NCI-H2029 treated with DMSO at 0.1 percent for 48 hours (cell line): ENCODE results near the gene MAP7D1.

Experiments
- DNase-seq: peaks from one replicate; lab custom pipeline; 2025; lab: John Stamatoyannopoulos, UW

The MAP7D1 gene

DNA sequence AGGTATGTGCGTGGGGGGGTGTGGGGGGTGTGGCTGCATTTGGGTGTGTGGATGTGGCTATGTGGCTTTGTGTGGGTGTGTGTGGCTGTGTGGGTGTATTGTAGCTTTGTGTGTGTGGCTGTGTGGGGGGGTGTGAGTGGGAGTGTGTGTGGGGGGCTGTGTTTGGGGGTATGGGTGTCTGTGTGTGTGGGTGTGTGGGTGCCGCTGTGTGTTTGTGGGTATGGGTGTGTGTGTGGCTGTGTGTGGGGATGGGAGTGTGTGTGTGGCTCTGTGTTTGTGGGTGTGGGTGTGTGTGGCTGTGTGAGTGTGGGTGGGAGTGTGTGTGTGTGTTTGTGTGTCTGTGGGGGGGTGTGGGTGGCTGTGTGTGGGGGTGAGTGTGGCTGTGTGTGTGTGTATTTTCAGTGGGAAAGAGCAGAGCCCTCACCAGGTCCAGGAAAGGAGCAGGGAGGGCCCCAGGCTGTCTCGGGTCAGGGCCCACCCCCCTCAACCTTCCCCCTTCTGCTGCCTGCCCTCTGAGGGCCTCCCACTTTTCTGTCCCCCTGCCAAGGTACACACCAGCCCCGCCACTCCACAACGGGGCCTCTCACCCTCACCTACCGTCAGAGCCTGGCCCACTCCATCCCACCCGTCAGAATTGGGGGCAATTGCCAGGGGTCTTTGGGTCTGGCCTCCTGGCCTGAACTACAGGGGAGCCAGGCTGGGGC is 29.0 kb upstream of the MAP7D1 start:
- no peak for DNase-seq

DNA sequence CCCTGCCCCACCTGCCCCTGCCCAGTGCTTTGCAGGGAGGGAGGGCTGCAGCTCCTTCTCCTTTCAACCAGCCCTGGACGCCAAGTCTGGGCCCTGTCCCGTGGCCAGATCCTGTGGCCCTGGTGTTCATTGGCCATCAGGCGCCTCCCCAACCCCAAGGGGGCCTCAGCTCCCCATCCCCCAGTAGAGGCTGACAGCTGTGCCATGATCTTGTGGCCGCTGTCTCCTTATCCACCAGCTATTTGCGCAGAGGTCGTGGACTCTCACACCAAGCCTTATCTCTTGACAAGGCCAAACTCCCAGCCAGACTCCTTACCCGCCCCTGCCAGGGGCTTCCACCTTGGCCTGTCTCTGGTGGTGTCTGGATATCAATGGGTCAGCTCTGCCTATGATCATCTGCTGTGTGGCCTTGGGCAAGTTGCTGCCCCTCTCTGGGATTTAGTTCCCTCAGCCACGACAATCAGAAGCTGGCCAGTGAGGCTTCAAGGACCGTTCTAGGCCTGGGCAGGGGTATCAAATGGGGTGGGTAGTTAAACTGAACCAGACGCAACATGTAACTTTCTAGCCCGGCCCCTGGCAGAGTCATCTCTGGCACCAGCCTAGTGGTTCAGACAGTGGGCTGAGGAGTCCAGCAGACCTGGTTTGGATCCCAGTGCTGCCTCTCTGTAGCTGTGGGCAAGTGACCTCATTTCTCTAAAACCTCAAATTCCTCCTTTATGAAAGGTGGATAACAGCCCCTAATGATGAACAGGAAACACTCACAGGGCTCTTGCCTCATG is 27.6 kb upstream of the MAP7D1 start:
- no peak for DNase-seq

DNA sequence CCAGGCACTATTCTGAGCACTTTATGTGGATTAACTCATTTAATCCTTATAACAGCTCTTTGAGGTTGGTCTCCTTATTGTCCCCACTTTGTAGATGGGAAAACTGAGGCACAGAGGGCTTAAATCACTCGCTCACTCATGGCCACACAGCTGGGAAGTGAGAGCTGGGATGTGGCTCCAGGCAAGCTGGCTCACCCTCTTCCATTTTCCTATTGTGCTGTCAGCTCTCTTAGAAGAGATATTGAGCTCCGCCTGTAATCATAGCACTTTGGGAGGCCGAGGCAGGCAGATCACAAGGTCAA is 27.1 kb upstream of the MAP7D1 start:
- DNase-seq: no peak

DNA sequence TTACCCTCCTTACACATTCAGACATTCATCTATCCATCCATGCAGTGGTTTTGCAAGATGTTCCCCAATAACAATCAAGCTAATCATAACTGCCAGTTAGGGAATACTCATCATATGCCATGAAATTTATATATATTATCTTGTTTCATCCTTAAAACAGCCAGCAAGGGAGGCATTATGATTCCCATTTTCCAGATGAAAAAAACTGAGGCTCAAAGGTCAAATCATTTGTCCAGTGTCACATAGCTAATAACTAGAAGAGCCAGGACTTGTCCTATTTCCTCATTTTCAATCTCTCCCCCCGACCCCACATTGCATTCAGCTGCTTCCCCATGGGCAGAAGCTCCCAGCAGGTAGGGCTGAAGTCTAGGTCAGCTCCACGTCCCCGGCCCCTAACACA is 23.9 kb upstream of the MAP7D1 start:
- no peak for DNase-seq

DNA sequence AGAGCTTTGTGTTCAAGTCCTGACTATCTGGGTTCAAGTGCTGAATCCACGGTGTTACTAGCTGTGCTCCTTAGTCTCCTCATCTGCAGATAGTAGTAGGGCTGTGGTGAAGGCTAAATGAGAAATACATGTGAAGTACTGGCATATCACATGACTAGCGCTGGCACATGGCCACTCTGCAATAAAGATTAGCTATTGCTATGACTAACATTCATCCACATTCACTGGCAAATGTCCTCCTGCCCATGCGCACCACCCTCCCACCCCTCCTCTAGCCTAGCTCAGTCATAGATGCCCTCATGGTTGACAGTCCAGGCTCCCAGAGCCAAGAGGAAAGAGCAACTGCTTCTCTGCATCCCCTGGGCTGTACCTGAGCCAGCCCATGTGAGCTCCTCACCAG is 22.5 kb upstream of the MAP7D1 start:
- peak; percentile 51 for DNase-seq

DNA sequence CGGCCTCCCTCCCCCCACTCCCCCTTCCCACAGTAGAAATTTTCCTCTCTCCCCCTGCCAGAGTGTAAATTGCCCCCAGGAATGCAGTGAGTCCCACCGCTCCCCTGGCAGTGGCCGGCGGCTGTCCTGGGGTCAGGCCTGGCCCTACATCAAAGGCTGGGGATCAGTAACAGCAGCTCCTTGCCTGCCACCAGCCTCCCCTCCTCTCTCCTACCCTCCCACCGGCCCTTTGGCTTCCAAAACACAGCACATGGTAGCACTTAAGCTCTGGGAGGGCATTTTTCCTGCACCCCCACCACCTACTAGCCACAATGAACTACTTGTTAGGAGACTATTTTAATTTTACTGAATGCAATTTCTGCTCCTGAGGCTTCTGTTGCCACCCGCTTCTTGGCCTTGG is 21.9 kb upstream of the MAP7D1 start:
- no peak for DNase-seq

DNA sequence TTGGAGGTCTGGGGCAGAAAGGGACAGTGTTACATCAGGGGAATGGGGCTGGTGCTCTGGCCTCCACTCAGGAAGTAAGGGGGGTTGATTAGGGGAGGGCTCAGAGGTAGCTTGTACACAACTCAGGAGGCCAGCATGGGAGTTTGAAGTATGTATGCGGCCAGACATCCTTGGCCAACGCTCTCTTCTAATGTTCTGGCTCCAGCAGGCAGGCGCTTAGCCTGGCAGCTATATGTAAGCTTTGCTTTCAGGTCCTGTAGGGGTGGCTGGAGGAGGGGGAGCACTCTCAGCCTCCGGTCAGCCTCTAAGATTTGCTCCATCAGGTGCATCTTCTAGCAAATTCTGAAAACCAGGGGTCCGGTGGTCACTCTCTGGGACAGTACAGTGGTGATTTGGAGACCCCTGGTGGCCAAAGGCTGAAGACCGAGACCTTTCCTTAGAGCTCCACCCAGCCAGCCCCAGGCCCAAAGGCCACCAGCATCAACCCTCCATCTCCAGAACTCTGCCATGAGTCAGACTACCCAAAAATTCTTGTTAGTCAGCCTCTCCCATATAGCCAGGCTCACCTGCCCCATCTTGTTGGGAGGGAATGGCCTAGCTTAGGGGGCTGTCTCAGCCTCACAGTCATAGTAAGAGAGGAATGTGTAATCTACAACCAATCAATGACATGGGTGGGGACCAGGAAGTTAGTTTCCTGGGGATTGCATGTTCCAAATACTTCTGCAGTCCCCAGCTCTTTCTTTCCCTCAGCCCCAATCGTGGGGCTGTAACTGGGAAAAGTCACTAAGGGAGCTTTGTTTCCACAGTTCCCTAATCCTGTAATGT is 21.2 kb upstream of the MAP7D1 start:
- DNase-seq: no peak

DNA sequence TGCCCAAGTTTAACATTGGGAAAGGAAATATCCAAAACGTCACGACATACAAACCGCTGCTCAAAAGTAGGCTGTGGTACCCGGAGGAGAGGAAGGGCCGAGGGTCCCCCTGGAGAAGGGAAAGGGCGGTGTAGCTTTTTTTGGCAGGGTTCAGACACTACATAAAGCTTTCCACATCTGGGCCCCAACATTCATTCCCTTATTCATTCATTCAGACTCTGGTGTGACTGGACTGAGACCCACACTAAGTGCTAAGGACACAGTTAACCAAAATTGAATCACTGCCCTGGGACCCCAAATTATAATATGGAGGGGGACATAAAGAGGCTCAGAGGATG is 20.7 kb upstream of the MAP7D1 start:
- no peak for DNase-seq

DNA sequence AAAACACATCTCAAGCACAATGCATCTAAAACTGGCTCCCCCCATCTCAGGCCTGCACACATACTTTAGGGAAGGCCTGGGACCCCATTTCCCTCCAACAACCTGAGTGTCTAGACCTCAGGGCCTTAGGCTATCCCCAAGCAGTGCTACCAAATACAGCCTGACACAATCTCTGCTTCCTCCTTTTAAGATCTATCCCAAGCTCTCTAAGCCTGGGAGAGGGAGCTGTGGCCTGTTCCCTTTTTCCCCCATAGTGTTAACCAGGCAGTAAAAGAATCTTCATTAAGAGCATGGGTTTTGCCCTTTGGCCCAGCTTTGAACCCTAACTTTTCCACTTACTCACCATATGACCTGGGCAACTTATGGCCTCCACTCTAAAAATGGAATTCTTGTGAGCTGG is 20.2 kb upstream of the MAP7D1 start:
- no peak for DNase-seq

DNA sequence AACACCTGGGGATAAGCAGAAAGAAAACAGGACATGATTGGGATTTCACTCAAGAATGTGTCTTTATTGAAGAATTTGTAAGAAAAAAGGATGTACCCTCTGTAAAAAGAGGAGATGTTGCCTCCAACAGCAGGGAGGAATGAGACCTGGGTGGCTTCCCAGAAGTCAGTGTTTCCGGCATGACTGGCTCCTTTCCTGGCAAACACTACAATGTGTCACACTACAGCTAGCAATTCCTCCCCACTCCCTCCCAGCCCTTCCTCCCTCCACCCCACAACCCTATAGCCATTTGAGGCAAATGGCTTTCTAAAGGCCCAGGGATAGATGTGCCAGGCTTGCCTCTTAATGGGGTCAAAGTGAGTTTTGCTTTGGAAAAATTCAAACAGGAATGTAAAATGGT is 19.4 kb upstream of the MAP7D1 start:
- DNase-seq: peak; percentile 8

DNA sequence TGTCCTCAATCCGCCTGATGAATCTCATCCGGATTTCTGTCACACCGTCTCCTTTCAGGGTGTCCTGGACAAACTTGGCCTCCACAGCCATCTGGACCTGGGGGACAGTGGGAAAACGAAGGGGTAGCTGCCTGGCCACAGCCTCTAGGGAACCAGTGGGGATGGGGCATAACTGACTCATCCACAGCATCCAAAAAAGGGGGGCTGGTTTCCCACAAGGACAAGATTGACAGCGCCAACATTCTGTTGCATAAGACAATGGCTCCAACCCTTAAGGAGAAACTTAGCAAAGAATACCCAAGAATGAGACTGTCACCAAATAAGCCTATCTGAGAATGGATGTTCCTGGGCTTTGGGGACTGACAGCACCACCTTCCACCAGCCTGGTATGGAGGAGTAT is 18.7 kb upstream of the MAP7D1 start:
- DNase-seq: no peak

DNA sequence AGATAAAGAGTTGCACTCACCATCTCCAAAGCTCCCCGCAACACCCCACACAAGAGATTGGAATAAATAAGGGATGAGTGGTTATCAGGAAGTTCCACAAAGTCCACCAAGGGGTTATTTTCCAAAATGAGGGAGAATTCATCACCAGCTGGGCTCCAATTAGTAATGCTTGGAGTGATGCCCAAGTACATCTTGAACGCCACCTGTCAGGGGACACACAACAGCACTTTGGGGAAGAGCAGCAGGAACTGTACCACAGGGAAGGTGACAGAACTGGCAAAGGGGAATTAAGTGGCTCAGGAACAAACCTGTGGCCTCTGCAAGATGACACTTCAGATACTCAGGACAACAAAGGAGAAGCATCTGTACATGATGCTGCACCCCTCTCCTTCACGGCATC is 18.2 kb upstream of the MAP7D1 start:
- DNase-seq: peak; percentile 60

DNA sequence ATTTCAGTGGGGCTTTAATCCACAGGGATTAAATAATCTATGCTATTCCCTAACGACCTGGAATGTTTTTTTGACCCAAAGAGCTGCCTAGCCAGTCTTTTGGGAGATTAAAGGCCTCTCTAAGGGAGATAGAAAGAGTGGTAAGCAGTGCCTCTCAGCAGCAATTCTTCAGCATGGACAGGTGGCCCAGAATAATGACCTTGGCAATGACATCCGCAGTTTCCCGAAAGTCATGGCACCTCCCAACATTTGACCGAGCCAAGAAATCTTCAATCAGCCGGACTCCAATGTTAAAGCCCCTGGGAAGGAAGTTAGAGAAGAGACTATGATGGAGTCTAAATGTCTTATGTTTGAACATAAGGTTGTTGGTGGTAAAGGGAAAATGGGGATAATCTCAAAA is 16.4 kb upstream of the MAP7D1 start:
- DNase-seq: no peak

DNA sequence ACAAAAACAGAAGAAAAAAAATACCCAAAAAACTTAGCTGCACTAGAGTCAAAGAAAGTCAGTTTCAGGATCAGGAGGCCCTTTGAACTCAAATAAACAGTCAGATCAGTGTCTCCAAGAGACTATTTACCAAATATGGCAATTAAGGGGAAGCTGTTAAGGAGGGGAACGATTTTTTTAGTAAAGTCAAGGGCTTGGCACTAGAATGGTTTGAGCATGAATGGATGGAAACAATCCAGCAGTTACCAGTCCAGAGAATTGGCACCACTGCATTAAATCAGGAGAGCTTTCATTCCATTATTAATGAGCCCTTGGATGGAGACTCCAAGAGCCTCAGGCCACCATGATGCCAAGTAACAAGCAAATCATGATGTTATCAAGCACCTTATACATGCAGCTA is 13.8 kb upstream of the MAP7D1 start:
- DNase-seq: peak; percentile 88

DNA sequence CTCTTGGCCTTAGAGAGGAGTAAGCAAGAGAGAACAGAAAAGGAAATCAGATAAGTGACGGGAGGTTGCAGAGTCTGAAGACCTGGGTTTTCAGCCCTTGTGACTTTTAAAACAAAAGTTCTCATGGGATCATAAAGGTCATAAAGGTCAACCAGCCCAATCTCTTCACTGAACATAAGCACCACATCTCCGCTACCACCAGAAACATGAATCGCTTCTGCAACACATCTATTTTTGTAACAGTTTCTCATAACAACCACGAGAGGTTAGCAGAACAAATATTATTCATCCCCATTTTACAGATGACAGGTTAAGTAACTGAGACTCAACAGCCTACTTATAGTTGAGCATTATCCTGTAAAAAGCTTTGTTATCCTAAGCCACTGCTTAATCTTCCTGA is 12.5 kb upstream of the MAP7D1 start:
- DNase-seq: no peak

DNA sequence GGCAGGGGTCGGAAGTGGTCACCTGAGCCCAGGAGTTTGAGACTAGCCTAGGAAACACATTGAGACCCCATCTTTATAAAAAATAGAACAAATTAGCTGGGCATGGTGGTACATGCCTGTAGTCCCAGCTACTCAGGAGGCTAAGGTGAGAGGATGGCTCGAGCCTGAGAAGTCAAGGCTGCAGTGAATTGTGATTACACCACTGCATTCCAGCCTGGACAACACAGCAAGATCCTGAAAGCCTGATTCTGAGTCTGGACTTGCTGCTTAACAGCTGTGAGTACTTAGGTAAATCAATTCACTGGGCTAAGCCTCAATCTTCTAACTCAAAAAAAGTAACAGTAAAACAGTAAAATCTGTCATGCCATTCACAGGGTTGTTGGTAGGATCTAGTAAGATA is 11.5 kb upstream of the MAP7D1 start:
- DNase-seq: no peak

DNA sequence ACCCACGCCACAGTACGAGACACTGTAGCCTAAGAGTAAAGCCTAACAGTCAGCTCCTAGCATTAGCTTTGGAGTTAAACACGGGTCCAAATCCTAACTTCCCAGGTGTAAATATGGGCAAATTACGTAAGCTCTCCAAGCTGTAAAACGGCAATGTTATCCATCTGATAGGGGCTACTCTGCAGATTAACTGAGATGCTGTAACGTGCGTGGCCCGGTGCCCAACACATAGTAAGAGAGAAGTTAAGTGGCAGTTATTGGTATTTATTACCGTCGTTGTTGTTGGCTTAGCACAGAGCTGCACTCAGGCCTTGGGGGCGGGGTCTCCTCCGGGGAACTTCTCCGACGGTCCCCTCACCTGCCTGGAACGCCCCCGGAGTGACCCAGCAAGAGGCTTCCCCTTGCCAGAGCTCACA is 7.1 kb upstream of the MAP7D1 start:
- no peak for DNase-seq

DNA sequence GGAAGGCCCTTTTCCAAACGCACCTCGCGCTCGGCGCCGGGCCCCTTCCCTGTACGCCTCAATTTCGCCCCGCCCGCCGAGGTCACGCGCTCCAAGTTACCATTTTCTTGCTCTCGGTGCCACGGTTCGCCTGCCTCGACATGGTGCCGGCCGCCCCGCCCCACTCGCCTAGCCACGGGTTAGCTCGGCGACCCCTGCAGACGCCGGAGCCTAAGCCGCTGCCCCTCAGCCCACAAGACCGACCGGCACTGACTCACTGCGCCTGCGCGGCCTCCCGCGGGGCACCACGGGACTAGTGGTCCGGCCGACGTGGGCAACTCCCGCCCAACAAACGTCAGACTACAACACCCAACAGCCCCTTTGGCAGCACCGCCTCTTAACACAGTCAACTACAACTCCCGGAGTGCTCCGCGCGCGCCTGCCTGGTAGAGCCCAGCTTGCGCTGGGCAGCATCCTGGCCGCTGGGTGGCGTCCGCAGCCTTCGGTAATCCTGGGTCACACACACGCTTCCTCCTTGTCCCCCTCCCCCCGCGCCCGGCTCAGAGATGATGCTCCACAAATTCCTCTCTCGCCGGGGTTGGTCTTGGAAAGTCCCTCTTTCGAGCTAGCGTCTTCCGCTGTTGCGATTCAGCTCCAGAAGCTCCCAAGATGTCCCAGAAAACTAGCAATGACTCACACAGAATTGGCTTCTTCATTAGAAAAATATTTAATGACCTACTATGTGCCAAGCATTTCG is 6.6 kb upstream of the MAP7D1 start, which contains the start of gene TRAPPC3:
Gene TRAPPC3, minus strand, starts transcription at position 250 of the 736 bp plus-strand sequence. Its CDS starts 108 bp downstream, at position 142.
- DNase-seq: peak; percentile 93

DNA sequence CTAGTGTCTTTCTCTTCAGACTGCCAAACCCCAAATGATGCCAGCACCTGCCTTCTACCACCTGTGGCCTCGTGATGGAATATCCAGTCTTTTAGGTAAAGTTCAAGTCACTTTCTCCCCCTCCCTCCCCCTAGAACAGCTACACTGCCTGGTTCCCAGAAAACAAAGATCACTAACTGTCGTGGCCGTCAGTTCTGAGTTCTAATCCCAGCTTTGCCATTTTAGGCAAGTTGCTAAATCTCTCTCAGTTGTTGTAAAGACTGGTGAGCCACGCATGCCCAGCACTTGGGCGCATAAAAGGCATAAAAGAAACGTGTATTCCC is 6.0 kb upstream of the MAP7D1 start:
- no peak for DNase-seq

DNA sequence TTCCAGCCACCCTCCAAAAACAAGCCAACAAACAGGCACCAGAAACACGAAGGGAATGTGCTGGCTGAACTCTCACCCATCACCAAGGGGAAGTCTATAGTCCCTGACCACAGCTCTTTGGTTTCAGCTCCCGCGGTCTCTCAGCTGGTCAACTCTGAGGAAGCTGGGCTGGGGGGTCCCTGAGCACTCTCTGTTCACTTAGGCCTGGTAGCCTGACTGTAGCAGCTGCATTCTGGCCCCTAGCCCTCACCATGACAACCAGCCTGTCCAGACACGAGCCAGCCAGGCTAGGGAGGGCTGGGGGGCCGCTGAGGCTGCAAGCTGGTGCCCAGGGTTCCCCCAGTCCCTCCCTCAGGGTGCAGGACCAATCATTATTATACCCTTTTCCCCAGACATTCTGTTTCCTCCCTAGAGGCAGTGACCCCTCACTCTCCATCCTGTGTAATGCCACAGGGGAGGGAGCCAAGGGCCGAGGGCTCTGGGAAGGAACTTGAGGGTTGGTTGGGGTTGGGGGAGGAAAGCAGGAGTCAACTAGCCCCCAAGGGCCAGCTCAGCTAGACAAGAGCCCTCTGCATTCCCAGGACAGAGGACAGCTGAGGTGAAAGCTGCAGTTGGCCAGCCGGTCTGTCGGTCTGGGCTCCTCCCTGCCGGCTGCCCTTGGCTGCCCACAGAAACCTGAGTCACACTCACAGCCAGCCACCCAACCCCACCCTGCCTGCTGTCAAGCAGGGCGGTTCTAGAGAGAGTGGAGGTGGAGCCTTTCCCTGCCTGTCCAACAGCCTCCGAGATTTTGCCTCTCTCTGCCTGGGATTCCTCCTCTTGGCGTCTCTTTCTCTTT is 5.4 kb upstream of the MAP7D1 start:
- DNase-seq: peak; percentile 79

DNA sequence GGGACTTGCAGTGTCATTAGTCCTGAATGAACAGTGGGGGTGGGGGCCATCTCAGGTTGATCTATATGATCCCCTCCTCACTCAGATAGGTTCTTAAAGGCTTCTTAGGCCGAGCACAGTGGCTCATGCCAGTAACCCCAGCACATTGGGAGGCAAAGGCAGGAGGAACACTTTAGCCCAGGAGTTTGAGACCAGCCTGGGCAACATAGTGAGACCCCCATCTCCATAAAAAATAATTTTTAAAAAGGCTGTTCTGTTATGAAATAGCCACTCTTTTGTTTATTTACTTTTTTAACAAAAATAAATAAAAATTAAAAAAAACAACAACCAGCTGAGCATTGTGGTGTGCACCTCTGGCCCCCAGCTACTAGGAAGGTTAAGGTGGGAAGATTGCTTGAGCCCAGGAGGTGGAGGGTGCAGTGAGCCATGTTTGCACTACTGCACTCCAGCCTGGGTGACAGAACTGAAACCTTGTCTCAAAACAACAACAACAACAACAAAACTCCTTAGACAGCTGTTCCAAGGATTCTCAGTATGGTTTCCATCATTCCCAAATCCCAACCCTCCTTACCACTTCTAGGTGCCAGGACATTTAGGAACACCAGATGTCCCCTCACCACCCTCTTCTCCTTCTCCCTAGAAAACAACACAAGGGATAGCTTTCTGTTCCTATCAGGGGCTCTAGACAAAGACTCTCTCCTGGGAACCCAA is 4.7 kb upstream of the MAP7D1 start:
- no peak for DNase-seq
